ENCODE measurements around the gene ZNF784.

The ZNF784 gene

GRCh38 chr19:55620410-55621204 lies 3.8 kb downstream of the ZNF784 start:
- DNase-seq = peak; percentile 87 to 89

DNA sequence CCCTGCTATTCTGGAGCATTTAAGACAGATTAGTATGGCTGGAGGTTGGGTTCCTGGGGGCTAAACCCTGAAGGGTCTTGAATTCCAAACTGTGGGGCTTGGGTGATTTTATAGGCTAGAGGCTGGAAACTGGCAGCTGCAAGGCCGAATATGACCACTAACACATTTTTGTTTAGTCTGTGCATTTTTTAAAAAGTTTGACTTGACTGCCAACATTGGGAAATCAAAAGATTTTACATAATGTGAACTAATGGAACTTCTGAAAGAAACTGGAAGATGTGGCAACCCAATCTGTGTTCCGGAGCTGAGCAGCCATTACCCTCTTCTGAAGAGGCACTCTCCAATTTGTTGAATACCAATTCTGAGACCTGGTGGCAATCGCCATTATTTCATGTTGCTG lies 5.1 kb downstream of the ZNF784 start:
- no peak for DNase-seq

GRCh38 chr19:55618426-55618825 lies 5.9 kb downstream of the ZNF784 start:
- DNase-seq = no peak

DNA sequence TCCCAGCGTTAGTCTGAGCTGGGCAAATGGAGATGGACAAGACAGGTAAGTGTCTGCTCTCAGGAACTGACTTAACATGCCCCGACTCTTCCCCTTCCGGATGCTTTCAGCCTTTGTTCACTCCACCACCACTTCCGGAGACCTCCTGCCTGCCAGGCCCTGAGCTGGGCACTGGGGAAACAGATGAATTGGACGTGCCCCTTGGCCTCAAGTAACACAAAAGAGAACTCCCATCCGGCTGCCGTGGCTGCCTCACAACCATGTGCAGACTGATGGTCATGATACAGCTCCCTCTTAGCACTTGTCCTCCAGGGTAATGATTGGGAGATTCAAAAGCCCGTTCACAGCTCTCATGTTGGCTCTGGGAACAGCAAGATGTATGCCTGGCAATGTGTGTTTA lies 6.9 kb downstream of the ZNF784 start:
- DNase-seq = no peak

- DNase-seq = no peak
These were observed 7.9 kb downstream of the ZNF784 start for GRCh38 chr19:55616395-55616875.

- DNase-seq = no peak
These were observed 8.6 kb downstream of the ZNF784 start for GRCh38 chr19:55615543-55616394.

GRCh38 chr19:55614711-55615542 lies 9.4 kb downstream of the ZNF784 start:
- no peak for DNase-seq

GRCh38 chr19:55613930-55614710 lies 10.2 kb downstream of the ZNF784 start:
- no peak for DNase-seq

DNA sequence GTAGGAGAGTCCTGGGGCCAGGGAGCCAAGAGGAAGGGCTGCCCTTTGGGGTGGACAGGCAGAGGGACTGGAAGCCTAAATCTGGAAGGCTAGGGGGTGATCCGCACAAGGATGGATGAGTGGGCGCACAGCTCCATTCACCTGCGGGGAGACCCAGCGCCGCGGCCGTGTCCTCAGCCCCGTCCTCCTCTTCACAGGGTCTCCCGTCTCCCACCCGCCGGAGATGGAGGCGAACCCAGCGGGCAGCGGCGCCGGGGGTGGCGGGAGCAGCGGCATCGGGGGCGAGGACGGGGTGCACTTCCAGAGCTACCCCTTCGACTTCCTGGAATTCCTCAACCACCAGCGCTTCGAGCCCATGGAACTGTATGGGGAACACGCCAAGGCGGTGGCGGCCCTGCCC lies 11.0 kb downstream of the ZNF784 start:
- no peak for DNase-seq

GRCh38 chr19:55611983-55612645 lies 12.3 kb downstream of the ZNF784 start:
- no peak for DNase-seq

DNA sequence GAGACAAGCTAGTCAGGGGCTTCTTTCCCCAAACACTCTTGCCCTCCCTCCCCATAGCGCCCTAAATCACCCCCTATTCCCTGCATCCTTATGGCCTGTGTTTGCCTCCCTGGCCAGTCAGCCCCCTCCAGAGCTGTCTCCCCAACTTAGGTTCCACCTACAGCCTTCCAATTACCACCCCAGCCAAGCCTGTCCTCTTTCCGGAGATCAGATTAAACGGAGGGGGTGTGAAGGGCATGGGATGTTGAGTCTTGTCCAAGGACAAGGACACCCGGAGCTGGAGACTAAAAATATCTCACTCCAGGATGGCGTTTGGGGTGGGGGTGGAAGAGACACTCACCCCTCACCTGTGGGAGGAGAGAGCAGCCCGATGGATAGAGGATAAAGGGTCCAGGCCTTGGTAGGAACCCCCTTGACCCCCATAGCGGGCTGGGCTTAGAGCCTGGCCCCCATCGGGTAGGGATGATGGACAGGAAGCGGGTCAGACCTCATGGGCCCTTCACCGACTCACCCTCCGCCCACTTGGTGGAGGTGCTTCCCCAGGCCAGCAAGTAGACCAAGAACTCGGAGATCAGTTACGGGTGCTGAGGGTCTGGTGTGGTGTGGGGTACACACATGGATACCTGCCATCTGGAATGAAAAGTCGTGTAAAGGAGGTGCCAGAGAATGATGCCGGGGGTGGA lies 12.9 kb downstream of the ZNF784 start:
- DNase-seq = no peak

DNA sequence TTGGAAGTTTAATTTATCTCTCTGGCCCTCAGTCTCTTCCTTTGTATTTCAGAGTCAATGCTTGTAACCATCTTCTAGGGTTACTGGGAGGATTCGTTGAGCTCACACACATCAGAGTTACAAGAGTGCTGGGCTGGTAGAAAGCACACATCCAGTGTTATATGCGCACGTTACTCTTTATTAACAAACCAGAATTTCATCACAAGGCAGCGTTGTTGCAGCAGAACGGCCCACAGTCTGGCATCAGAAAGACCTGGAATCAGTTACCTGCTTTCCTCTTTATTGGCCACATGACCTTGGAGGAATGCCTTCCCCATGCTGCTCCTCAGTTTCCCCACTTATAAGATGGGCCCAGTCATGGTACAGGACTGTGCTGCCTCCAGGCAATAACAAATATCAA lies 15.0 kb downstream of the ZNF784 start:
- DNase-seq = no peak

- no peak for DNase-seq
These were observed 17.5 kb downstream of the ZNF784 start for GRCh38 chr19:55606817-55607216.

DNA sequence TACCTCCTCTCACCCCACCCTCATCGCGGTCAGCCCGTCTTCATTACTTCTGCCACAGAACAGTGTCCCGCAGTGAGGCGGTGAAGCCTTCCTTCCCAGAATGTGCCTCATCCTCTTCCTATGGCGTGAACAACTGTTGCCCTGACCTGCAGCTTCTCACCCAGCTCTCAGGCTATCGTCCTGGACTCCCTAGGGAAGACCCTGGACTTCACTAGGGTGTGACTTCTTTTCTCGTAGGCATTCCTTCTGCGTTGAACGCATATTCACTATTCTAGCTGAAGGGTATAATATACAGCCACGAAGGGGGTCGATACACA lies 17.9 kb downstream of the ZNF784 start:
- DNase-seq = no peak

DNA sequence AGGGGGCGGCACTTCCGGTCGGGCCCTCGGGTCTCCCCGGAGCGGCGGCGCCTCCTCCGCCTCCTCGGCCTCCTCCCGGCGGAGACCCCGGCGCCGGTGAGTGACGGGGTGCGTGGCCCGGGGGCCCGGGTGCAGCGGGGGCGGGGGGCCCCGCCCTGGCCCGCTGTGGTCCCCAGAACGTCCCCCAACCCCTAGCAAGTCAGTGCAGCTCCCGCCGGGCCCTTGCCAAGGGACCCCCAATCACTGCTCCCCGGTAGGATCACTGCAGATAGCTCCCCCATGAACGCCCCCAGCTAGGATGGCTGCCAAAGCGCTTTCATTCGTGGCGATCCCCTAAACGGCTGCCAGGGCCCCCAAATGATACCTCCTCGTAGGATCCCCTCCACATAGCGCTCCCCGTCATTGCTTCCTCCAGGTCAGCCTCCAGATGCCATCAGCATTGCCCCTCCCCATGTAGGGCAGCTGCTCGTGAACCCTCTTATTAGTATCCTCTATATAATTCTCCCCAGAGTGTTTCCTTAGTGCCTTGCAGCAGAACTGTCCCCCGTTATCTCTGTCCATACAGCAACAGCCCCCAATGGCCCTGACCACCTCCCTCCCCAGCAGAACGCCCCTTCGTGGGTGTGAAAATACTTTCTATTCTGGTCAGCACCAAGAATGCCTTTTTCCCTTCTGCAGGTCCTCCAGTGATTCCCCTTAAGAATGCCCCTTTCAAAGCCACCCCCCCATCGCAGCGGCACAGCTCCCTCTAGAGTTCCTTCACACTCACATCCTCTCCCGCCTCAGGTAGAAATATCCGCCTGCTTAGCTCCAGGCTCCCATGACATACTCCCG lies 18.5 kb downstream of the ZNF784 start, which contains the start of gene ZNF865:
ZNF865 (plus strand) TSS at position 11 of the 834 bp plus-strand sequence. CDS start 7,972 bp downstream, outside the sequence.
- DNase-seq = peak; percentile 69 to 70

- peak; percentile 81 to 91 for DNase-seq
These were observed 19.1 kb downstream of the ZNF784 start for GRCh38 chr19:55605207-55605636.

- DNase-seq = no peak
These were observed 20.6 kb downstream of the ZNF784 start for GRCh38 chr19:55603581-55604292.

DNA sequence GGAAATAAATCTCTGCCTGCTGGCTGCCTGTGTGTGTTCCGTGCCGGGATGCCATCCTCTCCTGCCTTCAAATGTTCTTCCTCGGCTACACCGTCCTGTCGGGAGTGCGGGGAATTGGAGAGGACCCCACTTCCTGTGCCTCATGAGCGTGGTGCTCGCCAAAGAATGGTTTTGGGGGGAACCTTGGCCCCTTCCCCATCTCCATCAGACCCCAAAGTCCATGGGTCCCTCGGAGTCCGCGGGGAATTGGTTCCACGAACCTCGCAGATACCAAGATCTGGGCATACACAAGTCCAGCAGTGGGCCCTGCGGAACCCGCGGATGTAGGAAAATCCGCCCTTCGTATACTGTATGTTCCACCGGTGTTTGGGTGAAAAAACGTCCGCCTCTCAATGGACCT lies 21.3 kb downstream of the ZNF784 start:
- no peak for DNase-seq

Measured in AML-193 (cell line).